Measurements from ENCODE around the gene SARDH.

Gene SARDH

GRCh38 chr9:133701981-133702797, 36.0 kb downstream of the SARDH start:
- no peak for DNase-seq (ENCODE audit: low read depth)

- no peak for DNase-seq (ENCODE audit: low read depth)
These were observed 36.7 kb downstream of the SARDH start for GRCh38 chr9:133701321-133701980.

GRCh38 chr9:133700819-133701320, 37.3 kb downstream of the SARDH start:
- DNase-seq (ENCODE audit: low read depth) = no peak

GRCh38 chr9:133699546-133699945, 38.6 kb downstream of the SARDH start:
- no peak for DNase-seq (ENCODE audit: low read depth)

GRCh38 chr9:133696071-133696472, 42.1 kb downstream of the SARDH start:
- DNase-seq (ENCODE audit: low read depth) = no peak

- no peak for DNase-seq (ENCODE audit: low read depth)
These were observed 43.5 kb downstream of the SARDH start for GRCh38 chr9:133694686-133695085.

GRCh38 chr9:133693703-133694529, 44.2 kb downstream of the SARDH start:
- DNase-seq (ENCODE audit: low read depth) = no peak

GRCh38 chr9:133693116-133693515, 45.0 kb downstream of the SARDH start:
- DNase-seq (ENCODE audit: low read depth) = no peak

GRCh38 chr9:133692364-133692985, 45.7 kb downstream of the SARDH start:
- DNase-seq (ENCODE audit: low read depth) = no peak

GRCh38 chr9:133691626-133692363, 46.4 kb downstream of the SARDH start:
- DNase-seq (ENCODE audit: low read depth) = no peak

GRCh38 chr9:133691191-133691590, 47.0 kb downstream of the SARDH start:
- DNase-seq (ENCODE audit: low read depth) = no peak

- no peak for DNase-seq (ENCODE audit: low read depth)
These were observed 48.0 kb downstream of the SARDH start for GRCh38 chr9:133690081-133690561.

- DNase-seq (ENCODE audit: low read depth) = no peak
These were observed 48.9 kb downstream of the SARDH start for GRCh38 chr9:133689151-133689763.

- DNase-seq (ENCODE audit: low read depth) = no peak
These were observed 50.0 kb downstream of the SARDH start for GRCh38 chr9:133687856-133688761.

GRCh38 chr9:133686642-133687575, 51.2 kb downstream of the SARDH start:
- DNase-seq (ENCODE audit: low read depth) = no peak

- DNase-seq (ENCODE audit: low read depth) = no peak
These were observed 52.2 kb downstream of the SARDH start for GRCh38 chr9:133685653-133686609.

GRCh38 chr9:133684936-133685361, 53.2 kb downstream of the SARDH start:
- no peak for DNase-seq (ENCODE audit: low read depth)
